ENCODE results near the gene F7. TPM values are rescaled to one million over a fixed set of nuclear protein-coding genes. Genes with fewer than 3 reads are reported as not detected.
"Not testable (repeated sequence)": the region's sequence is repeated elsewhere in the genome, so short reads cannot be mapped to it uniquely, and the experiment has no call there.

Gene F7
- polyA plus RNA-seq, 1 experiment: 0.05 TPM

GRCh38 chr13:113109151-113110047 is 3.8 kb downstream of the F7 start:
- no peak overlapping the region for H3K4me3 ChIP-seq (ENCODE audit: low read depth, low read length)
- H3K27me3 ChIP-seq (ENCODE audit: control insufficient read depth, insufficient read depth, low read length): peaks cover 5% of the 10 kb centered on the region
- TF ChIP-seq CTCF (IDR thresholded peaks at IDR 0.05; ENCODE audit: insufficient read depth, low read depth, low read length): no peak
- POLR2A ChIA-PET: no interaction called here
- DNase-seq (ENCODE audit: low read depth): no peak
- H3K36me3 ChIP-seq (ENCODE audit: control insufficient read depth, insufficient read depth, low read length): no peaks in the 10 kb centered on the region
- CTCF ChIA-PET: interaction anchor here (1.1 kb wide), 1 partner anchor 17 kb away, joined by 3 read pairs; no protein-coding TSS in a partner anchor

DNA sequence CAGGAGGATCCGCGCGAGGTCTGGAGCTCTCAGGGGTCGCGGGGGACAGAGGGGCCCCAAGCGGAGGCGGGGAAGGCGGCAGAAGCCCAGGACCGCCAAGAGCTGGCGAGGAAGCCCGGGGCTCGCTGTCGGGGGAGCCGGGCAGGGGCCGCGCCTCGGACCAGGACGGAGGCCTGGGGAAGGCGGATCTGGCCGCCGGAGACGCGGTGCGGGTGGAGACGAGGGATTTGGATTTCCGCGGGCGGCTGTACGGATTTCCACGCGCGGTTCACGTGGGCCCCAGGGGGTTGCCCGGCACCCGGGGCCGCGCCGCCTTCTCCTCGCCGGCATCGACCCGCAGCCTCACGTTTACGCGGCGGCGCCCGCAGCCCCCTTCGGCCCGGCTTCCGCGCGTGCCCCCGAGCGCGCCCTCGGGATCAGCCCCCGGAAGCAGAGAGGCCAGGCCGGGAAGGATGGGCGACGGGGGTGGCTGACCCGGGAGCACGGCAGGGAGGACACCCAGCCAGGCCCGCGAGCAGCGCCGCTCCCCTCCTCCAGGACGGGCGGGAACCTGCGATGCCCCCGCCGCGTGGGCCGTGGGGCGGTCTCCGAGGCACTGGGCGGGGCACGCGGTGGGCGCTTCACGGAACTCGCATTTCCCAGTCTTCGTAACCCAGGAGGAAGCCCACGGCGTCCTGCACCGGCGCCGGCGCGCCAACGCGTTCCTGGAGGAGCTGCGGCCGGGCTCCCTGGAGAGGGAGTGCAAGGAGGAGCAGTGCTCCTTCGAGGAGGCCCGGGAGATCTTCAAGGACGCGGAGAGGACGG is 4.7 kb downstream of the F7 start:
- POLR2A ChIA-PET: no interaction called here
- DNase-seq (ENCODE audit: low read depth): no peak
- TF ChIP-seq CTCF (IDR thresholded peaks at IDR 0.05; ENCODE audit: insufficient read depth, low read depth, low read length): no peak
- peak overlapping the region; percentile 28 for H3K4me3 ChIP-seq (ENCODE audit: low read depth, low read length)
- CTCF ChIA-PET: interaction anchor here (1.1 kb wide), 1 partner anchor 17 kb away, joined by 3 read pairs; no protein-coding TSS in a partner anchor
- no peaks in the 10 kb centered on the region for H3K36me3 ChIP-seq (ENCODE audit: control insufficient read depth, insufficient read depth, low read length)
- H3K27me3 ChIP-seq (ENCODE audit: control insufficient read depth, insufficient read depth, low read length): peaks cover 5% of the 10 kb centered on the region

DNA sequence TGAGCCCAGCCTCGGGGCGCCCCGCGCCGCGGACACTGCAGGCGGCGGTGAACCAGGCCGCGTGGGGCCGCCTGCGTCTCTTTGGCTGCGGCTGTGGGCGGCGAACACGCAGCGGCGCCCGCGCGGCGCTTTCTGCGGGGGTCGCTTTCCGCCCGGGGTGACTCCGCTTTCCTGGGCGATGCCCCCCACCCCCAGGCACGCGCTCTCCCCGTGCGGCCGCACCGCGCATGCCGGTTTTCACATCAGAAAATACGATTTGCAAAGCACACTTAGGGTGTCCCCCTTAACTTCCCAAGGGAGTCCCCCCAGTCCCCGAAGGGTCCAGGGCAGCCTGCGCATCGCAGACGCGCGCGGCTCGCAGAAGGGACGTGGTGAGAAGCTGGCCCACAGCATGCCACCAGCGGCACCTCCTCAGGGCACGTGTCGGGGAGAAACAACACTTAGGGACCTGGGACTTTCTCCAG is 5.3 kb downstream of the F7 start:
- ChIA-PET POLR2A (no interaction called here), CTCF (interaction anchor here (1.1 kb wide), 1 partner anchor 16 kb away, joined by 3 read pairs; no protein-coding TSS in a partner anchor)
- Histone ChIP-seq H3K27me3 (ENCODE audit: control insufficient read depth, insufficient read depth, low read length) (peaks cover 5% of the 10 kb centered on the region), H3K4me3 (ENCODE audit: low read depth, low read length) (peak overlapping the region; percentile 28), H3K36me3 (ENCODE audit: control insufficient read depth, insufficient read depth, low read length) (no peaks in the 10 kb centered on the region)
- TF ChIP-seq CTCF (IDR thresholded peaks at IDR 0.05; ENCODE audit: insufficient read depth, low read depth, low read length): no peak
- no peak for DNase-seq (ENCODE audit: low read depth)

DNA sequence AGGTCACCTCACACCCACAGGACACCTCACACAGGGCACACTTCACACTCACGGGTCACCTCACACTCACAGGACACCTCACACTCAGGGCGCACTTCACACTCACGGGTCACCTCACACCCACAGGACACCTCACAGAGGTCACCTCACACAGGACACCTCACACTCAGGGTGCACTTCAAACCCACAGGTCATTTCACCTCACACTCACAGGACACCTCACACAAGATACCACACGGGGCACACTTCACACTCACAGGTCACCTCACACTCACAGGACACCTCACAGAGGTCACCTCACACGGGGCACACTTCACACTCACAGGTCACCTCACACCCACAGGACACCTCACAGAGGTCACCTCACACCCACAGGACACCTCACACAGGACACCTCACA is 6.2 kb downstream of the F7 start:
- CTCF ChIA-PET; POLR2A ChIA-PET; DNase-seq (ENCODE audit: low read depth); H3K36me3 ChIP-seq (ENCODE audit: control insufficient read depth, insufficient read depth, low read length); H3K4me3 ChIP-seq (ENCODE audit: low read depth, low read length); H3K27me3 ChIP-seq (ENCODE audit: control insufficient read depth, insufficient read depth, low read length): not testable (repeated sequence)

GRCh38 chr13:113112475-113112874 is 6.9 kb downstream of the F7 start:
- H3K27me3 ChIP-seq (ENCODE audit: control insufficient read depth, insufficient read depth, low read length); DNase-seq (ENCODE audit: low read depth); CTCF ChIA-PET; H3K36me3 ChIP-seq (ENCODE audit: control insufficient read depth, insufficient read depth, low read length); H3K4me3 ChIP-seq (ENCODE audit: low read depth, low read length); POLR2A ChIA-PET: not testable (repeated sequence)
